Measurements from ENCODE around the gene FNIP1. TPM values are rescaled to one million over a fixed set of nuclear protein-coding genes. Genes with fewer than 3 reads are reported as not detected.

Gene FNIP1
- total RNA-seq, 4 donors from 2014 or later = 50.2 to 64.1 (median 52.1) TPM

DNA sequence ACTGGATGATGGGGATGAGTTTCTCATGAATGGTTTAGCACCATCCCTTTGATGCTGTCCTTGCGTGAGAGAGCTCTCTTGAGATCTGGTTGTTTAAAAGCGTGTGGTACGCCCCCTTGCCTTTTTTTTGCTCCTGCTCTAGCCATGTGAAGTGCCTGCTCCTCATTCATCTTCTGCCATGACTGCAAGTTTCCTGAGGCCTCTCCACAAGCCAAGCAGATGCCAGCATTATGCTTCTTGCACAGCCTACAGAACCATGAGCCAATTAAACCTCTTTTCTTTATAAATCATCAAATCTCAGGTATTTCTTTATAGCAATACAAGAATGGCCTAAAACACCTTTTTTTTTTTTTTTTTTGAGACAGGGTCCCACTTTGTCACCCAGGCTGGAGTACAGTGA, 32.8 kb downstream of the FNIP1 start:
- DNase-seq (ENCODE audit: low spot score) (no peak), ATAC-seq (ENCODE audit: low FRiP score) (no peak)
- TF ChIP-seq, protein P1, sequence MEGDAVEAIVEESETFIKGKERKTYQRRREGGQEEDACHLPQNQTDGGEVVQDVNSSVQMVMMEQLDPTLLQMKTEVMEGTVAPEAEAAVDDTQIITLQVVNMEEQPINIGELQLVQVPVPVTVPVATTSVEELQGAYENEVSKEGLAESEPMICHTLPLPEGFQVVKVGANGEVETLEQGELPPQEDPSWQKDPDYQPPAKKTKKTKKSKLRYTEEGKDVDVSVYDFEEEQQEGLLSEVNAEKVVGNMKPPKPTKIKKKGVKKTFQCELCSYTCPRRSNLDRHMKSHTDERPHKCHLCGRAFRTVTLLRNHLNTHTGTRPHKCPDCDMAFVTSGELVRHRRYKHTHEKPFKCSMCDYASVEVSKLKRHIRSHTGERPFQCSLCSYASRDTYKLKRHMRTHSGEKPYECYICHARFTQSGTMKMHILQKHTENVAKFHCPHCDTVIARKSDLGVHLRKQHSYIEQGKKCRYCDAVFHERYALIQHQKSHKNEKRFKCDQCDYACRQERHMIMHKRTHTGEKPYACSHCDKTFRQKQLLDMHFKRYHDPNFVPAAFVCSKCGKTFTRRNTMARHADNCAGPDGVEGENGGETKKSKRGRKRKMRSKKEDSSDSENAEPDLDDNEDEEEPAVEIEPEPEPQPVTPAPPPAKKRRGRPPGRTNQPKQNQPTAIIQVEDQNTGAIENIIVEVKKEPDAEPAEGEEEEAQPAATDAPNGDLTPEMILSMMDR (IDR thresholded peaks at IDR 0.05) = no peak

DNA sequence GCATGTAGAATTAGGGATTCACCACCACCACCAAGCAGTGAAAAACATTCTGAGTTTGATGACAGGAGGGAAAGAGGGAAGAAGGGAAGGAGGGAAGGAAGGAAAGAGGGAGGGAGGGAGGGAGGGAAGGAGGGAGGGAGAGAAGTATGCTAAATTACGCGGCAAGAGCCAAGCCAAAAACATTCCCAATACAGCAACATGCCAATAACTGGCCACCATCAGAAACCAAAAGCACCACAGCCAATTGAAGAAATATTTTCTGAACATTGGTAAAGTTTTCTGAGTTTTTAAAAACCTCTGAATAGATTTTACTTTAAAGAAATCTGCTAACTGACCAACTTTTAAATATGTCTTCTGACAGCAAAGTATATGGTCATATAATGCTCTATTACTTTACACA, 36.0 kb downstream of the FNIP1 start:
- ATAC-seq (ENCODE audit: low FRiP score) = no peak
- TF ChIP-seq, protein P1 (IDR thresholded peaks at IDR 0.05) = no peak
- no peak for DNase-seq (ENCODE audit: low spot score)

DNA sequence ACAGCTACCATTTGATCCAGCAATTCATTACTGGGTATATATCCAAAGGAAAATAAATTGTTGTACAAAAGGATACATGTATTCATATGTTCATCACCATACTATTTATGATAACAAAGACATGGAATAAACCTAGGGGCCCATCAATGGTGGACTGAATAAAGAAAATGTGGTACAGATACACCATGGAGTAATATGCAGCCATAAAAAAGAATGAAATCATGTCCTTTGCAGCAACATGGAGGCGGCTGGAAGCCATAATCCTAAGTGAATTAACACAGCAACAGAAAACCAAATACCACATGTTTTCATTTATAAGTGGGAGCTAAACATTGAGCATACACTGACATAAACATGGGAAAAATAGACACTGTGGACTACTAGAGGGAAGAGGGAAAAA, 37.1 kb downstream of the FNIP1 start:
- DNase-seq (ENCODE audit: low spot score) (no peak), ATAC-seq (ENCODE audit: low FRiP score) (no peak)
- TF ChIP-seq, protein P1 (IDR thresholded peaks at IDR 0.05) = no peak

DNA sequence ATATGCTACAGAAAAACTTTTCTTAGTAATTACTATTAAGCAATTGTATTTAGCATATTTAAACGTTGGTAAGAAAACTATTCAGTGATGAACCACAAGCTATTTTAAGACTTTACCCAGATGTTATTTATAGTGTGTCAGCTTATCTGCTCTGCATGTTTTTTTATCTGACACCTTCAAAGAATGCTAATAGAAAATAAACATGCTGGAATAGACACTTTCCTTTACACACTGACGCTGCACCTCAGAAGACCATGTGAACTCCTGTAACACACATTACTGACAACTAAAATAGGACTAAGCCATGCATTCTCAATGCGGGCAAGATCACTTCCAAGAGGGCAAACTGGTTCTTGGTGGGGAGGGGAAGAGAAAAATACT, 38.3 kb downstream of the FNIP1 start:
- TF ChIP-seq, protein P1 (IDR thresholded peaks at IDR 0.05) = no peak
- no peak for ATAC-seq (ENCODE audit: low FRiP score)
- DNase-seq (ENCODE audit: low spot score) = no peak

DNA sequence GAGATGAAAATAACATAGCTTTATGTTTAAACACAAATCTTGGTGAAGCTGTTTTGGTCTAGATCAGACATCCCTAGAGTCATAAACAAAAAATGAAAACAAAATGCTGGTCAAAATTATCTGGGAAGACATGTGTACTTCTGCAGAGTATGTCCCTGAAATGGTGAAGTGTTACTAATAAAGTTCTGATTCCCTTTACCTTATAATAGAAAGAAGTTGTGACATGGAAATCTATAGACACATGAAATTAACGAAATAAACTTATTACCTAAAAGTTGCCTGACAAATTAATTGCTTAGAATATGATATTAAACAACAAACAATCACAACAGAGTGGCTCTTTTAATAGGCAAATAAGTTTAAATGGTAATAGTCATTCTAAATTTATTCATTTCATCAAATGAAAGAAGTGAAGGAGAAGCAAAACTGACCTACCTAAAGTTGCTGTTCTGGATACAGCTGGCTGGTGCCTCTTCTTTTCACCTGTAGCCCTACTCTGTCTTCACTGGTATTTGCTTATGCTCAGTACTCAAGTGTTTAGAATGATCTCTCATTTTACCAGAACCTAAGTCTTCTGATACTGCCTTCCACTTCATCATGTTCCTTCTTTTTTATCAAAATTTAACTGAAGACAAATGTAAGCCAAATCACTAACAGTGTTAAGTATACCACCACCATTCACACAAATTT, 38.8 kb downstream of the FNIP1 start:
- TF ChIP-seq, protein P1 (IDR thresholded peaks at IDR 0.05) = no peak
- ATAC-seq (ENCODE audit: low FRiP score) (no peak), DNase-seq (ENCODE audit: low spot score) (no peak)

DNA sequence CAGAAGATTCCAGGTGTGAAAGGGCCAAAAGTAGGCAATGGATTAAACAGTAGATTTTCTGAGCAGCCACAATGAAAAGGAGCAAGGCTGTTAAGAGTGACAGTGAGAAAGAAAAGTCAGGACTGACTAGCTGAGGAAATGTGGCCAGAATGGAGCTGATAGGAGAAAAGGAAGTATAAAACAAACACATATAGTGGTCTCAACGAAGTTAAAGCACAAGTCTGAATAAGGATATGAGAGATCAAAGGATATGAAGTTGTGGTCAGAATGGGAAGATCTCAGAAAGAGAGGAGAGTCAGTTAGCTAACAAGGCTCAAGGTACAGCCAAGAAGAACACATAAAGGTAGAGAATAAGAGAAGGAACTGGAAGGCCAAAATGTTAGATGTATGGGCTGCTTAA, 39.9 kb downstream of the FNIP1 start:
- TF ChIP-seq, protein P1 (IDR thresholded peaks at IDR 0.05) = no peak
- no peak for ATAC-seq (ENCODE audit: low FRiP score)
- DNase-seq (ENCODE audit: low spot score) = no peak

DNA sequence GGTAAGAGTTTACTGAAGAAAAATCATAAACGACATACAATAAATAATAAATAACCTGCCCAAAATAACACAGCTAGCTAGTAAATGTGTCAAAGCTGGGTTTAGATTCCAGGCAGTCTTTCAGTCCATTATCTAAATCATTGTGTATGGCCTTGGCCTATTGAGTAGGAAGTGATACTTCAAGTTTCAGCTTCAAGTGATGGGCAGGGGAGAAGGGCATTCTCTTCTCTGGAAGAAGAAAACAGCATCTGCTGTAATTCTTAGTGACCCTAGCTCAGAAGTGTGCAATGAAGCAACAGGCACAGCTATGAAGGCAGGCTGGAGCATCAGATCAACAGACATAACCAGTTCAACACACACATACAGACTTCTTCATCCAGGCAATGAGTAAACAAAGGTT, 42.5 kb downstream of the FNIP1 start:
- DNase-seq (ENCODE audit: low spot score) = no peak
- no peak for ATAC-seq (ENCODE audit: low FRiP score)
- TF ChIP-seq, protein P1 (IDR thresholded peaks at IDR 0.05) = no peak

Data from omental fat pad (tissue), 4 donors.